Body of pancreas (tissue), 4 donors: ENCODE results near the gene ETV3.

Experiments used
- POLR2A ChIP-seq, 3 donors: fragments of 450-650 bp; IDR thresholded peaks; one replicate each; pipeline ENCODE4 v1.6.1; 2016; ENCODE audit warnings: antibody characterized with exemption in 3 of 3, mild to moderate bottlenecking in 2 of 3
- TF ChIP-seq, protein P1 (sequence below), 7 experiments: fragments of 450-650 bp in 4 of 7; fragments of 200-600 bp in 3 of 7; sonication (generic) in 3 of 7; IDR thresholded peaks; one replicate each; pipeline ENCODE4 v1.5.1; 2016 to 2019; ENCODE audit warnings: antibody characterized with exemption in 7 of 7

DNA sequence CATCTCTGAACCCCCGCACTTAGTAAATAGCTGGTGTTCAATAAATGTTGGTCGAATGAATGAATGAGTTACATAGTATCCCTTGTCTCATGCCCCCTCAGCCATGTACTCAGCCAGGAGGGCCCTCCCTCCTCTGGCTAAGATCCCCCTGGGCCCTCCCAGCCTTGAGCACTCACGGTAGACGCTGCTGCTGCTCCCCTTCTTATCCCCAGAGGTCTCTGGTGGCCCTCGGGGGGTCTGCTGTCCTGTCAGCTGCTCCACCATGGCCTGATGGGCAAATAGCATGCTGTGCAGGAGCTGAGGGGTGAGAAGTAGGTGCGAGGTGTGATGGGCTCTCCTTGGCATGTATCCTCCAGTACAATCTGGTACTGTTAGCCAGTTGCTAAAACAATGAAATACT, 40.5 kb downstream of the ETV3 start:
- TF ChIP-seq, protein P1, sequence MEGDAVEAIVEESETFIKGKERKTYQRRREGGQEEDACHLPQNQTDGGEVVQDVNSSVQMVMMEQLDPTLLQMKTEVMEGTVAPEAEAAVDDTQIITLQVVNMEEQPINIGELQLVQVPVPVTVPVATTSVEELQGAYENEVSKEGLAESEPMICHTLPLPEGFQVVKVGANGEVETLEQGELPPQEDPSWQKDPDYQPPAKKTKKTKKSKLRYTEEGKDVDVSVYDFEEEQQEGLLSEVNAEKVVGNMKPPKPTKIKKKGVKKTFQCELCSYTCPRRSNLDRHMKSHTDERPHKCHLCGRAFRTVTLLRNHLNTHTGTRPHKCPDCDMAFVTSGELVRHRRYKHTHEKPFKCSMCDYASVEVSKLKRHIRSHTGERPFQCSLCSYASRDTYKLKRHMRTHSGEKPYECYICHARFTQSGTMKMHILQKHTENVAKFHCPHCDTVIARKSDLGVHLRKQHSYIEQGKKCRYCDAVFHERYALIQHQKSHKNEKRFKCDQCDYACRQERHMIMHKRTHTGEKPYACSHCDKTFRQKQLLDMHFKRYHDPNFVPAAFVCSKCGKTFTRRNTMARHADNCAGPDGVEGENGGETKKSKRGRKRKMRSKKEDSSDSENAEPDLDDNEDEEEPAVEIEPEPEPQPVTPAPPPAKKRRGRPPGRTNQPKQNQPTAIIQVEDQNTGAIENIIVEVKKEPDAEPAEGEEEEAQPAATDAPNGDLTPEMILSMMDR (IDR thresholded peaks at IDR 0.05) = no peak
- no peak for TF ChIP-seq POLR2A (IDR thresholded peaks at IDR 0.05)
